SU-DHL-6 (cell line): Measurements from ENCODE around the gene SLC16A11.

Experiments used
- H2AFZ ChIP-seq: fragments of 200-600 bp; sonication (generic); 2 replicates; pipeline ENCODE4 v1.6.1; 2014; ENCODE audit warnings: low read depth, mild to moderate bottlenecking, moderate library complexity, mixed read lengths, antibody characterized with exemption, low read length; ENCODE audit not compliant: severe bottlenecking
- H3F3A ChIP-seq: fragments of 200-600 bp; shearing (Covaris generic); 2 replicates; pipeline ENCODE4 v1.6.0; 2016; ENCODE audit warnings: antibody characterized with exemption, mild to moderate bottlenecking; ENCODE audit not compliant: insufficient read depth
- H3K27ac ChIP-seq: fragments of 200-600 bp; sonication (generic); 2 replicates; pipeline ENCODE4 v1.5.1; 2016; ENCODE audit warnings: low read depth, mild to moderate bottlenecking, low read length, moderate library complexity, mixed read lengths
- H3K27me3 ChIP-seq: fragments of 200-600 bp; sonication (generic), shearing (Covaris generic); 2 replicates; pipeline ENCODE4 v1.6.0; 2014; ENCODE audit warnings: mild to moderate bottlenecking, low read length
- H3K36me3 ChIP-seq: fragments of 200-600 bp; sonication (generic); 2 replicates; pipeline ENCODE4 v1.6.1; 2014; ENCODE audit warnings: mild to moderate bottlenecking, low read length, mixed read lengths
- H3K4me2 ChIP-seq: fragments of 300-600, 200-600 bp; shearing (Covaris generic), sonication (generic); 2 replicates; pipeline ENCODE4 v1.6.0; 2014; ENCODE audit warnings: low read length, low read depth, mild to moderate bottlenecking; ENCODE audit not compliant: poor library complexity, severe bottlenecking
- H3K4me3 ChIP-seq: fragments of 200-600 bp; sonication (generic); 2 replicates; pipeline ENCODE4 v1.5.1; 2014; ENCODE audit warnings: antibody characterized with exemption, low read length, mild to moderate bottlenecking, mixed read lengths; ENCODE audit not compliant: insufficient read depth, poor library complexity, severe bottlenecking
- H3K79me2 ChIP-seq: fragments of 200-600 bp; sonication (generic); 2 replicates; pipeline ENCODE4 v1.6.1; 2014; ENCODE audit warnings: mild to moderate bottlenecking, low read length, moderate library complexity; ENCODE audit not compliant: insufficient read depth
- H3K9ac ChIP-seq: fragments of 200-600 bp; sonication (generic); 2 replicates; pipeline ENCODE4 v1.7.0; 2014; ENCODE audit warnings: mild to moderate bottlenecking, low read length
- H3K9me2 ChIP-seq: fragments of 200-600 bp; sonication (generic); replicated peaks from 2 replicates; pipeline ENCODE4 v1.6.1; 2014; ENCODE audit warnings: low read length; ENCODE audit not compliant: insufficient read depth
- H3K9me3 ChIP-seq: fragments of 200-600 bp; sonication (generic); 2 replicates; pipeline ENCODE4 v1.6.1; 2014; ENCODE audit warnings: low read length, mixed read lengths; ENCODE audit not compliant: insufficient read depth
- H4K20me1 ChIP-seq: fragments of 200-600 bp; sonication (generic); 2 replicates; pipeline ENCODE4 v1.6.1; 2014; ENCODE audit warnings: low read depth, mild to moderate bottlenecking, antibody characterized with exemption, low read length, moderate library complexity, mixed read lengths
- CTCF ChIP-seq: fragments of 200-600 bp; sonication (generic); IDR thresholded peaks from one replicate; pipeline ENCODE4 v1.5.1; 2017; ENCODE audit warnings: antibody characterized with exemption, mild to moderate bottlenecking, low read length, moderate library complexity; ENCODE audit not compliant: insufficient read depth, poor library complexity, severe bottlenecking
- EZH2phosphoT487 ChIP-seq: fragments of 200-600 bp; sonication (generic), shearing (Covaris generic); conservative IDR thresholded peaks from 2 replicates; pipeline ENCODE4 v1.6.1; 2018; ENCODE audit warnings: mild to moderate bottlenecking, antibody characterized with exemption, low read length, moderate library complexity, mixed read lengths

The SLC16A11 gene

GRCh38 chr17:7029096-7029495 lies 14.8 kb downstream of the SLC16A11 start:
- Histone ChIP-seq H2AFZ (no peak overlapping the region), H3K36me3 (no peaks in the 10 kb centered on the region), H3K4me2 (no peak overlapping the region), H3F3A (no peaks in the 10 kb centered on the region; the same call in 1 of the 2 replicates), H4K20me1 (no peaks in the 10 kb centered on the region), H3K27ac (no peak overlapping the region), H3K9me3 (no peaks in the 10 kb centered on the region), H3K27me3 (no peaks in the 10 kb centered on the region), H3K79me2 (no peaks in the 10 kb centered on the region), H3K4me3 (no peak overlapping the region), H3K9me2 (no peaks in the 10 kb centered on the region), H3K9ac (no peak overlapping the region)
- TF ChIP-seq EZH2phosphoT487: no peak
- TF ChIP-seq CTCF: no peak

GRCh38 chr17:7027335-7027734 lies 16.6 kb downstream of the SLC16A11 start:
- Histone ChIP-seq H3K4me2 (no peak overlapping the region), H3F3A (no peaks in the 10 kb centered on the region), H4K20me1 (no peaks in the 10 kb centered on the region), H3K4me3 (no peak overlapping the region), H3K9me3 (no peaks in the 10 kb centered on the region), H3K27me3 (no peaks in the 10 kb centered on the region), H3K9me2 (no peaks in the 10 kb centered on the region), H3K36me3 (no peaks in the 10 kb centered on the region), H3K9ac (no peak overlapping the region), H2AFZ (no peak overlapping the region), H3K27ac (no peak overlapping the region), H3K79me2 (no peaks in the 10 kb centered on the region)
- TF ChIP-seq CTCF (no peak), EZH2phosphoT487 (no peak)

- Histone ChIP-seq H2AFZ (no peak overlapping the region), H3K9me3 (no peaks in the 10 kb centered on the region), H3K36me3 (no peaks in the 10 kb centered on the region), H4K20me1 (no peaks in the 10 kb centered on the region), H3K4me2 (no peak overlapping the region), H3K27me3 (no peaks in the 10 kb centered on the region), H3K9me2 (no peaks in the 10 kb centered on the region), H3K79me2 (no peaks in the 10 kb centered on the region), H3K27ac (no peak overlapping the region), H3K9ac (no peak overlapping the region), H3K4me3 (no peak overlapping the region), H3F3A (no peaks in the 10 kb centered on the region)
- TF ChIP-seq CTCF (no peak), EZH2phosphoT487 (no peak)
Measured at GRCh38 chr17:7026471-7027115, 17.3 kb downstream of the SLC16A11 start.
